MM.1S (cell line): ENCODE measurements around the gene RRAD.

Experiments
- DNase-seq: peaks from one replicate; pipeline ENCODE4 v3.0.0-alpha.2; 2015
- H2AFZ ChIP-seq: fragments of 300-600 bp; sonication (generic); 2 replicates; pipeline ENCODE4 v1.6.0; 2016; ENCODE audit warnings: antibody characterized with exemption, low read length
- H3F3A ChIP-seq: fragments of 300-600 bp; sonication (generic); 2 replicates; pipeline ENCODE4 v1.6.1; 2016; ENCODE audit warnings: mild to moderate bottlenecking, antibody characterized with exemption, low read length, moderate library complexity, mixed read lengths; ENCODE audit not compliant: insufficient read depth
- H3K27ac ChIP-seq: fragments of 300-600 bp; sonication (generic); 2 replicates; pipeline ENCODE4 v1.5.1; 2016; ENCODE audit warnings: mild to moderate bottlenecking, low read length
- H3K27me3 ChIP-seq: fragments of 300-600 bp; sonication (generic); replicated peaks from 2 replicates; pipeline ENCODE4 v1.6.0; 2016; ENCODE audit warnings: low read length; ENCODE audit not compliant: insufficient read depth
- H3K36me3 ChIP-seq: fragments of 300-600 bp; sonication (generic); replicated peaks from 2 replicates; pipeline ENCODE4 v1.6.1; 2016; ENCODE audit warnings: mild to moderate bottlenecking, low read length, mixed read lengths; ENCODE audit not compliant: insufficient read depth
- H3K4me1 ChIP-seq: fragments of 300-600 bp; sonication (generic); 2 replicates; pipeline ENCODE4 v1.6.1; 2016; ENCODE audit warnings: low read length, mixed read lengths
- H3K4me2 ChIP-seq: fragments of 300-600 bp; sonication (generic); 2 replicates; pipeline ENCODE4 v1.6.0; 2016; ENCODE audit warnings: low read depth, low read length
- H3K4me3 ChIP-seq: fragments of 300-600 bp; sonication (generic); 2 replicates; pipeline ENCODE4 v1.5.1; 2016; ENCODE audit warnings: low read length, mixed read lengths
- H3K79me2 ChIP-seq: fragments of 300-600 bp; sonication (generic); 2 replicates; pipeline ENCODE4 v1.6.1; 2016; ENCODE audit warnings: mixed run types, low read length, mixed read lengths
- H3K9ac ChIP-seq: fragments of 300-600 bp; sonication (generic); 2 replicates; pipeline ENCODE4 v1.6.1; 2016; ENCODE audit warnings: low read length, mixed read lengths
- H3K9me2 ChIP-seq: fragments of 300-600 bp; sonication (generic); replicated peaks from 2 replicates; pipeline ENCODE4 v1.6.1; 2016; ENCODE audit warnings: mild to moderate bottlenecking, low read length, mixed read lengths; ENCODE audit not compliant: insufficient read depth
- H3K9me3 ChIP-seq: fragments of 300-600 bp; sonication (generic); replicated peaks from 2 replicates; pipeline ENCODE4 v1.6.1; 2016; ENCODE audit warnings: mild to moderate bottlenecking, low read length, mixed read lengths; ENCODE audit not compliant: insufficient read depth
- H4K20me1 ChIP-seq: fragments of 300-600 bp; sonication (generic); 2 replicates; pipeline ENCODE4 v1.6.1; 2016; ENCODE audit warnings: mild to moderate bottlenecking, low read length, moderate library complexity, mixed read lengths; ENCODE audit not compliant: insufficient read depth
- EZH2 ChIP-seq: fragments of 300-600 bp; sonication (generic); optimal IDR thresholded peaks from 2 replicates; pipeline ENCODE3; 2017; ENCODE audit warnings: low read depth, mild to moderate bottlenecking, antibody characterized with exemption, low read length, mixed read lengths
- EZH2phosphoT487 ChIP-seq: fragments of 300-600 bp; sonication (generic); IDR thresholded peaks from 2 replicates; pipeline ENCODE4 v1.6.1; 2018; ENCODE audit warnings: antibody characterized with exemption, low read length
- TF ChIP-seq, protein P1 (sequence below): fragments of 300-600 bp; sonication (generic); IDR thresholded peaks from 2 replicates; pipeline ENCODE4 v1.5.1; 2016; ENCODE audit warnings: antibody characterized with exemption, low read length, mixed read lengths

The RRAD gene

GRCh38 chr16:66904428-66904845 is 20.9 kb downstream of the RRAD start:
- no peak for TF ChIP-seq EZH2
- no peak for TF ChIP-seq EZH2phosphoT487
- TF ChIP-seq, protein P1, sequence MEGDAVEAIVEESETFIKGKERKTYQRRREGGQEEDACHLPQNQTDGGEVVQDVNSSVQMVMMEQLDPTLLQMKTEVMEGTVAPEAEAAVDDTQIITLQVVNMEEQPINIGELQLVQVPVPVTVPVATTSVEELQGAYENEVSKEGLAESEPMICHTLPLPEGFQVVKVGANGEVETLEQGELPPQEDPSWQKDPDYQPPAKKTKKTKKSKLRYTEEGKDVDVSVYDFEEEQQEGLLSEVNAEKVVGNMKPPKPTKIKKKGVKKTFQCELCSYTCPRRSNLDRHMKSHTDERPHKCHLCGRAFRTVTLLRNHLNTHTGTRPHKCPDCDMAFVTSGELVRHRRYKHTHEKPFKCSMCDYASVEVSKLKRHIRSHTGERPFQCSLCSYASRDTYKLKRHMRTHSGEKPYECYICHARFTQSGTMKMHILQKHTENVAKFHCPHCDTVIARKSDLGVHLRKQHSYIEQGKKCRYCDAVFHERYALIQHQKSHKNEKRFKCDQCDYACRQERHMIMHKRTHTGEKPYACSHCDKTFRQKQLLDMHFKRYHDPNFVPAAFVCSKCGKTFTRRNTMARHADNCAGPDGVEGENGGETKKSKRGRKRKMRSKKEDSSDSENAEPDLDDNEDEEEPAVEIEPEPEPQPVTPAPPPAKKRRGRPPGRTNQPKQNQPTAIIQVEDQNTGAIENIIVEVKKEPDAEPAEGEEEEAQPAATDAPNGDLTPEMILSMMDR = no peak
- no peaks in the 10 kb centered on the region for H3K9me2 ChIP-seq
- no peaks in the 10 kb centered on the region for H3K9me3 ChIP-seq

GRCh38 chr16:66903544-66904427 is 21.5 kb downstream of the RRAD start:
- Histone ChIP-seq H3K36me3 (no peaks in the 10 kb centered on the region), H3K9ac (no peak overlapping the region), H3K9me2 (no peaks in the 10 kb centered on the region), H3K4me2 (no peak overlapping the region), H3K9me3 (no peaks in the 10 kb centered on the region), H3K4me3 (no peak overlapping the region), H2AFZ (no peak overlapping the region), H4K20me1 (no peaks in the 10 kb centered on the region), H3K4me1 (peaks cover 11% of the 10 kb centered on the region), H3K27ac (no peak overlapping the region), H3K79me2 (no peaks in the 10 kb centered on the region), H3F3A (no peaks in the 10 kb centered on the region), H3K27me3 (0 out of 2 replicates have a peak, but pooled peaks cover under 1% of the 10 kb centered on the region)
- no peak for DNase-seq
- TF ChIP-seq, protein P1 = no peak
- TF ChIP-seq EZH2phosphoT487 (no peak), EZH2 (no peak)

More at GRCh38 chr16:66904428-66904845, 20.9 kb downstream of the RRAD start:
- Histone ChIP-seq H3K27ac (no peak overlapping the region), H3K9ac (no peak overlapping the region), H3K4me2 (no peak overlapping the region), H3K4me3 (no peak overlapping the region), H3K79me2 (no peaks in the 10 kb centered on the region), H4K20me1 (no peaks in the 10 kb centered on the region), H3F3A (no peaks in the 10 kb centered on the region), H3K27me3 (0 out of 2 replicates have a peak, but pooled peaks cover 2% of the 10 kb centered on the region), H2AFZ (no peak overlapping the region), H3K4me1 (peaks cover 11% of the 10 kb centered on the region), H3K36me3 (no peaks in the 10 kb centered on the region)
- no peak for DNase-seq

GRCh38 chr16:66902648-66903543 is 22.4 kb downstream of the RRAD start:
- H3K9me2 ChIP-seq = no peaks in the 10 kb centered on the region
- no peak overlapping the region for H3K9ac ChIP-seq
- no peak overlapping the region for H2AFZ ChIP-seq
- H4K20me1 ChIP-seq = no peaks in the 10 kb centered on the region
- H3K4me2 ChIP-seq = no peak overlapping the region
- no peak for TF ChIP-seq EZH2phosphoT487
- no peak for TF ChIP-seq EZH2
- TF ChIP-seq, protein P1 = no peak
- no peak for DNase-seq
- no peaks in the 10 kb centered on the region for H3K36me3 ChIP-seq
- no peak overlapping the region for H3K27ac ChIP-seq
- peaks cover 11% of the 10 kb centered on the region for H3K4me1 ChIP-seq
- H3K79me2 ChIP-seq = no peaks in the 10 kb centered on the region
- no peaks in the 10 kb centered on the region for H3K27me3 ChIP-seq
- no peaks in the 10 kb centered on the region for H3K9me3 ChIP-seq
- no peak overlapping the region for H3K4me3 ChIP-seq
- H3F3A ChIP-seq = no peaks in the 10 kb centered on the region
